ENCODE measurements around the gene ANKRD1. TPM values are rescaled to one million over a fixed set of nuclear protein-coding genes. Genes with fewer than 3 reads are reported as not detected.
A peak's percentile ranks its signal among the peaks of the same experiment; 100 is the strongest.

Gene ANKRD1
- total RNA-seq, 1 experiment from 2014 or later: 0.65 TPM

GRCh38 chr10:90914992-90915765 is 5.7 kb downstream of the ANKRD1 start:
- H3K36me3 Mint-ChIP-seq (ENCODE audit: insufficient read depth, unreplicated experiment): no peaks in the 10 kb centered on the region
- intact Hi-C loops (cut with micrococcal nuclease): loop anchor here (5.0 kb wide), 1 partner anchor 382 kb away; no protein-coding TSS in a partner anchor
- POLR2A ChIA-PET: no interaction called here
- no peaks in the 10 kb centered on the region for H3K9me3 Mint-ChIP-seq (ENCODE audit: unreplicated experiment)
- no peaks in the 10 kb centered on the region for H3K27me3 Mint-ChIP-seq (ENCODE audit: insufficient read depth, unreplicated experiment)
- CTCF ChIA-PET: interaction anchor here (0.6 kb wide), 1 partner anchor 91 kb away, joined by 3 read pairs; no protein-coding TSS in a partner anchor
- no peak for TF ChIP-seq CTCF (IDR thresholded peaks at IDR 0.05; ENCODE audit: unreplicated experiment)
- DNase-seq (ENCODE audit: unreplicated experiment): no peak
- H3K4me3 Mint-ChIP-seq (ENCODE audit: unreplicated experiment): no peak overlapping the region
- H3K4me1 Mint-ChIP-seq (ENCODE audit: insufficient read depth, unreplicated experiment): peaks cover 19% of the 10 kb centered on the region
- H3K27ac Mint-ChIP-seq (ENCODE audit: low read depth, unreplicated experiment): no peak overlapping the region
- BruUV-seq (replicated peaks): no TSS peak

- BruUV-seq (replicated peaks): no TSS peak
- DNase-seq (ENCODE audit: unreplicated experiment): no peak
- intact Hi-C loops (cut with micrococcal nuclease): loop anchor here (5.0 kb wide), 1 partner anchor 383 kb away; no protein-coding TSS in a partner anchor
- Mint-ChIP-seq H3K9me3 (ENCODE audit: unreplicated experiment) (no peaks in the 10 kb centered on the region), H3K36me3 (ENCODE audit: insufficient read depth, unreplicated experiment) (no peaks in the 10 kb centered on the region), H3K4me1 (ENCODE audit: insufficient read depth, unreplicated experiment) (peaks cover 16% of the 10 kb centered on the region), H3K27me3 (ENCODE audit: insufficient read depth, unreplicated experiment) (no peaks in the 10 kb centered on the region), H3K4me3 (ENCODE audit: unreplicated experiment) (no peak overlapping the region), H3K27ac (ENCODE audit: low read depth, unreplicated experiment) (peak overlapping the region; percentile 25)
- ChIA-PET POLR2A (no interaction called here), CTCF (interaction anchor here (0.7 to 6.2 kb wide), 3 partner anchors 93 to 337 kb away, joined by 3 to 87 read pairs (median 3); no protein-coding TSS in a partner anchor)
- no peak for TF ChIP-seq CTCF (IDR thresholded peaks at IDR 0.05; ENCODE audit: unreplicated experiment)
Observed at GRCh38 chr10:90913774-90914420, 7.0 kb downstream of the ANKRD1 start.

- intact Hi-C loops (cut with micrococcal nuclease): loop anchor here (5.0 kb wide), 1 partner anchor 384 kb away; no protein-coding TSS in a partner anchor
- ChIA-PET CTCF (interaction anchor here (0.5 to 6.2 kb wide), 7 partner anchors 17 to 1348 kb away, joined by 3 to 87 read pairs (median 4); no protein-coding TSS in a partner anchor), POLR2A (interaction anchor here (0.7 to 3.1 kb wide), 4 partner anchors 41 to 1668 kb away, joined by 3 to 13 read pairs (median 5); partner anchors contain the start of gene RPP30)
- Mint-ChIP-seq H3K9me3 (ENCODE audit: unreplicated experiment) (no peaks in the 10 kb centered on the region), H3K36me3 (ENCODE audit: insufficient read depth, unreplicated experiment) (no peaks in the 10 kb centered on the region), H3K27me3 (ENCODE audit: insufficient read depth, unreplicated experiment) (no peaks in the 10 kb centered on the region), H3K4me1 (ENCODE audit: insufficient read depth, unreplicated experiment) (peaks cover 16% of the 10 kb centered on the region), H3K27ac (ENCODE audit: low read depth, unreplicated experiment) (peak overlapping the region; percentile 83), H3K4me3 (ENCODE audit: unreplicated experiment) (no peak overlapping the region)
- TF ChIP-seq CTCF (IDR thresholded peaks at IDR 0.05; ENCODE audit: unreplicated experiment): no peak
- no peak for DNase-seq (ENCODE audit: unreplicated experiment)
- no TSS peak for BruUV-seq (replicated peaks)
Observed at GRCh38 chr10:90912854-90913479, 7.9 kb downstream of the ANKRD1 start.

Data from MCF 10A (cell line).